Measurements from ENCODE around the gene SNTG2.

GRCh38 chr2:954687-955000, 4.0 kb downstream of the SNTG2 start:
- TF ChIP-seq ETV6 (CRISPR knock-in tag; IDR thresholded peaks at IDR 0.05) (no peak), FOXP1 (CRISPR knock-in tag; IDR thresholded peaks at IDR 0.05; ENCODE audit: borderline replicate concordance) (no peak), CREM (CRISPR knock-in tag; IDR thresholded peaks at IDR 0.05) (no peak), ZNF232 (CRISPR knock-in tag; IDR thresholded peaks at IDR 0.05) (no peak), CTCF (IDR thresholded peaks at IDR 0.05) (no peak), USF2 (CRISPR knock-in tag; IDR thresholded peaks at IDR 0.05) (no peak), TEAD4 (CRISPR knock-in tag; IDR thresholded peaks at IDR 0.05) (no peak), FOXJ3 (CRISPR knock-in tag; IDR thresholded peaks at IDR 0.05; ENCODE audit: borderline replicate concordance) (no peak)
- TF ChIP-seq, protein P1, sequence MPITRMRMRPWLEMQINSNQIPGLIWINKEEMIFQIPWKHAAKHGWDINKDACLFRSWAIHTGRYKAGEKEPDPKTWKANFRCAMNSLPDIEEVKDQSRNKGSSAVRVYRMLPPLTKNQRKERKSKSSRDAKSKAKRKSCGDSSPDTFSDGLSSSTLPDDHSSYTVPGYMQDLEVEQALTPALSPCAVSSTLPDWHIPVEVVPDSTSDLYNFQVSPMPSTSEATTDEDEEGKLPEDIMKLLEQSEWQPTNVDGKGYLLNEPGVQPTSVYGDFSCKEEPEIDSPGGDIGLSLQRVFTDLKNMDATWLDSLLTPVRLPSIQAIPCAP (CRISPR knock-in tag; IDR thresholded peaks at IDR 0.05): no peak
- TF ChIP-seq, protein P2, sequence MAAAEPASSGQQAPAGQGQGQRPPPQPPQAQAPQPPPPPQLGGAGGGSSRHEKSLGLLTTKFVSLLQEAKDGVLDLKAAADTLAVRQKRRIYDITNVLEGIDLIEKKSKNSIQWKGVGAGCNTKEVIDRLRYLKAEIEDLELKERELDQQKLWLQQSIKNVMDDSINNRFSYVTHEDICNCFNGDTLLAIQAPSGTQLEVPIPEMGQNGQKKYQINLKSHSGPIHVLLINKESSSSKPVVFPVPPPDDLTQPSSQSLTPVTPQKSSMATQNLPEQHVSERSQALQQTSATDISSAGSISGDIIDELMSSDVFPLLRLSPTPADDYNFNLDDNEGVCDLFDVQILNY (CRISPR knock-in tag; IDR thresholded peaks at IDR 0.05): no peak
- TF ChIP-seq, protein P3, sequence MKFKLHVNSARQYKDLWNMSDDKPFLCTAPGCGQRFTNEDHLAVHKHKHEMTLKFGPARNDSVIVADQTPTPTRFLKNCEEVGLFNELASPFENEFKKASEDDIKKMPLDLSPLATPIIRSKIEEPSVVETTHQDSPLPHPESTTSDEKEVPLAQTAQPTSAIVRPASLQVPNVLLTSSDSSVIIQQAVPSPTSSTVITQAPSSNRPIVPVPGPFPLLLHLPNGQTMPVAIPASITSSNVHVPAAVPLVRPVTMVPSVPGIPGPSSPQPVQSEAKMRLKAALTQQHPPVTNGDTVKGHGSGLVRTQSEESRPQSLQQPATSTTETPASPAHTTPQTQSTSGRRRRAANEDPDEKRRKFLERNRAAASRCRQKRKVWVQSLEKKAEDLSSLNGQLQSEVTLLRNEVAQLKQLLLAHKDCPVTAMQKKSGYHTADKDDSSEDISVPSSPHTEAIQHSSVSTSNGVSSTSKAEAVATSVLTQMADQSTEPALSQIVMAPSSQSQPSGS (CRISPR knock-in tag; IDR thresholded peaks at IDR 0.05; ENCODE audit: borderline replicate concordance, low read depth): no peak
- TF ChIP-seq, protein P4, sequence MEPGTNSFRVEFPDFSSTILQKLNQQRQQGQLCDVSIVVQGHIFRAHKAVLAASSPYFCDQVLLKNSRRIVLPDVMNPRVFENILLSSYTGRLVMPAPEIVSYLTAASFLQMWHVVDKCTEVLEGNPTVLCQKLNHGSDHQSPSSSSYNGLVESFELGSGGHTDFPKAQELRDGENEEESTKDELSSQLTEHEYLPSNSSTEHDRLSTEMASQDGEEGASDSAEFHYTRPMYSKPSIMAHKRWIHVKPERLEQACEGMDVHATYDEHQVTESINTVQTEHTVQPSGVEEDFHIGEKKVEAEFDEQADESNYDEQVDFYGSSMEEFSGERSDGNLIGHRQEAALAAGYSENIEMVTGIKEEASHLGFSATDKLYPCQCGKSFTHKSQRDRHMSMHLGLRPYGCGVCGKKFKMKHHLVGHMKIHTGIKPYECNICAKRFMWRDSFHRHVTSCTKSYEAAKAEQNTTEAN (CRISPR knock-in tag; IDR thresholded peaks at IDR 0.05): no peak
- TF ChIP-seq, protein P5, sequence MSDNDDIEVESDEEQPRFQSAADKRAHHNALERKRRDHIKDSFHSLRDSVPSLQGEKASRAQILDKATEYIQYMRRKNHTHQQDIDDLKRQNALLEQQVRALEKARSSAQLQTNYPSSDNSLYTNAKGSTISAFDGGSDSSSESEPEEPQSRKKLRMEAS (CRISPR knock-in tag; IDR thresholded peaks at IDR 0.05): no peak
- TF ChIP-seq, protein P6, sequence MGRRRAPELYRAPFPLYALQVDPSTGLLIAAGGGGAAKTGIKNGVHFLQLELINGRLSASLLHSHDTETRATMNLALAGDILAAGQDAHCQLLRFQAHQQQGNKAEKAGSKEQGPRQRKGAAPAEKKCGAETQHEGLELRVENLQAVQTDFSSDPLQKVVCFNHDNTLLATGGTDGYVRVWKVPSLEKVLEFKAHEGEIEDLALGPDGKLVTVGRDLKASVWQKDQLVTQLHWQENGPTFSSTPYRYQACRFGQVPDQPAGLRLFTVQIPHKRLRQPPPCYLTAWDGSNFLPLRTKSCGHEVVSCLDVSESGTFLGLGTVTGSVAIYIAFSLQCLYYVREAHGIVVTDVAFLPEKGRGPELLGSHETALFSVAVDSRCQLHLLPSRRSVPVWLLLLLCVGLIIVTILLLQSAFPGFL (CRISPR knock-in tag; IDR thresholded peaks at IDR 0.05; ENCODE audit: borderline replicate concordance): no peak
